Panc1 (cell line): Measurements from ENCODE around the gene GALNT11. TPM values are rescaled to one million over a fixed set of nuclear protein-coding genes. Genes with fewer than 3 reads are reported as not detected.
"Not testable (repeated sequence)": the region's sequence is repeated elsewhere in the genome, so short reads cannot be mapped to it uniquely, and the experiment has no call there.

Experiments
- ATAC-seq: fragments of 200-7000 bp; cut with Tn5 transposase; 2 replicates; pipeline ENCODE4 v1.9.1; 2020; ENCODE audit warnings: mild to moderate bottlenecking, moderate library complexity
- BruUV-seq: library from RNA; stranded (reverse); fragments of 400-500 nt; replicated peaks from 2 replicates; lab custom pipeline; 2021; lab: Mats Ljungman, UMichigan
- CTCF ChIA-PET: fragments of 300-600 bp; sonication (Branson Sonifier 250); formaldehyde crosslinking; loops from one replicate; lab custom pipeline; 2022; ENCODE audit warnings: antibody characterized with exemption; lab: Charles Lee
- POLR2A ChIA-PET: fragments of 300-600 bp; sonication (Branson Sonifier 250); formaldehyde crosslinking; loops from one replicate; lab custom pipeline; 2022; ENCODE audit warnings: antibody characterized with exemption; lab: Charles Lee
- DNase-seq: peaks from one replicate; pipeline ENCODE4 v3.0.0-alpha.2; 2010; ENCODE audit warnings: low read depth, low spot score
- H3K27ac ChIP-seq: 2 replicates; pipeline ENCODE4 v1.5.1; 2011; ENCODE audit warnings: mild to moderate bottlenecking, low read length, inconsistent platforms
- H3K27me3 ChIP-seq: fragments of 200-500 bp; sonication (Bioruptor generic); 2 replicates; pipeline ENCODE4 v1.6.0; 2014; ENCODE audit warnings: low read length, inconsistent platforms; ENCODE audit not compliant: control insufficient read depth, insufficient read depth
- H3K36me3 ChIP-seq: fragments of 200-500 bp; sonication (Bioruptor generic); 2 replicates; pipeline ENCODE4 v1.5.1; 2014; ENCODE audit warnings: inconsistent platforms, mild to moderate bottlenecking, low read length, moderate library complexity; ENCODE audit not compliant: control insufficient read depth, insufficient read depth
- H3K4me1 ChIP-seq: 2 replicates; pipeline ENCODE4 v1.5.1; 2011; ENCODE audit warnings: inconsistent platforms, mild to moderate bottlenecking, low read length, moderate library complexity; ENCODE audit not compliant: control insufficient read depth, insufficient read depth
- H3K4me3 ChIP-seq, 2 experiments: 2 replicates each; pipeline ENCODE4 v1.5.1; 2011 to 2012; ENCODE audit warnings: low read depth in 2 of 2, low read length in 2 of 2, mild to moderate bottlenecking in 2 of 2, inconsistent platforms in 1 of 2, moderate library complexity in 1 of 2
- H3K9me3 ChIP-seq: fragments of 200-500 bp; sonication (Bioruptor generic); 2 replicates; pipeline ENCODE4 v1.5.1; 2014; ENCODE audit warnings: low read depth, mild to moderate bottlenecking, inconsistent platforms, low read length, moderate library complexity; ENCODE audit not compliant: control insufficient read depth, insufficient read depth
- CTCF ChIP-seq: fragments of 450-650 bp; IDR thresholded peaks from 2 replicates; pipeline ENCODE4 v1.5.1; 2017; ENCODE audit warnings: mild to moderate bottlenecking
- POLR2AphosphoS5 ChIP-seq: IDR thresholded peaks from 2 replicates; pipeline ENCODE4 v1.6.1; 2012; ENCODE audit warnings: mild to moderate bottlenecking, low read depth, low read length, moderate library complexity
- SIN3A ChIP-seq: IDR thresholded peaks from 2 replicates; pipeline ENCODE4 v1.6.1; 2012; ENCODE audit warnings: low read depth, mild to moderate bottlenecking, low read length, moderate library complexity, borderline replicate concordance; ENCODE audit not compliant: insufficient read depth
- TCF7L2 ChIP-seq: IDR thresholded peaks from 2 replicates; pipeline ENCODE4 v1.6.1; 2011; ENCODE audit warnings: mild to moderate bottlenecking, low read depth, low read length, inconsistent platforms
- in situ Hi-C: cut with HindIII; loops from 2 replicates; pipeline ENCODE4 v1.10.0; 2016; ENCODE audit warnings: low sequenced_read_pairs, low pct_unique_long_range_greater_than_20kb
- intact Hi-C: fragments of 100-400 bp; cut with micrococcal nuclease; formaldehyde crosslinking; loops from one replicate; pipeline ENCODE4 v1.10.0; 2022; ENCODE audit not compliant: unreplicated experiment
- total RNA-seq: library from RNA; stranded (reverse); gene quantifications from one replicate; pipeline ENCODE4 v1.2.1, GENCODE V29; 2021; ENCODE audit not compliant: unreplicated experiment
- TF ChIP-seq, protein P1 (sequence below), 2 experiments: IDR thresholded peaks; 2 replicates each; pipeline ENCODE4 v1.6.1; 2011 to 2012; ENCODE audit warnings: low read depth in 2 of 2, control low read depth in 1 of 2, low read length in 1 of 2, mild to moderate bottlenecking in 1 of 2, moderate library complexity in 1 of 2; ENCODE audit not compliant: insufficient read depth in 1 of 2

Gene GALNT11
- total RNA-seq, 1 experiment from 2014 or later, result 48.7 TPM

DNA sequence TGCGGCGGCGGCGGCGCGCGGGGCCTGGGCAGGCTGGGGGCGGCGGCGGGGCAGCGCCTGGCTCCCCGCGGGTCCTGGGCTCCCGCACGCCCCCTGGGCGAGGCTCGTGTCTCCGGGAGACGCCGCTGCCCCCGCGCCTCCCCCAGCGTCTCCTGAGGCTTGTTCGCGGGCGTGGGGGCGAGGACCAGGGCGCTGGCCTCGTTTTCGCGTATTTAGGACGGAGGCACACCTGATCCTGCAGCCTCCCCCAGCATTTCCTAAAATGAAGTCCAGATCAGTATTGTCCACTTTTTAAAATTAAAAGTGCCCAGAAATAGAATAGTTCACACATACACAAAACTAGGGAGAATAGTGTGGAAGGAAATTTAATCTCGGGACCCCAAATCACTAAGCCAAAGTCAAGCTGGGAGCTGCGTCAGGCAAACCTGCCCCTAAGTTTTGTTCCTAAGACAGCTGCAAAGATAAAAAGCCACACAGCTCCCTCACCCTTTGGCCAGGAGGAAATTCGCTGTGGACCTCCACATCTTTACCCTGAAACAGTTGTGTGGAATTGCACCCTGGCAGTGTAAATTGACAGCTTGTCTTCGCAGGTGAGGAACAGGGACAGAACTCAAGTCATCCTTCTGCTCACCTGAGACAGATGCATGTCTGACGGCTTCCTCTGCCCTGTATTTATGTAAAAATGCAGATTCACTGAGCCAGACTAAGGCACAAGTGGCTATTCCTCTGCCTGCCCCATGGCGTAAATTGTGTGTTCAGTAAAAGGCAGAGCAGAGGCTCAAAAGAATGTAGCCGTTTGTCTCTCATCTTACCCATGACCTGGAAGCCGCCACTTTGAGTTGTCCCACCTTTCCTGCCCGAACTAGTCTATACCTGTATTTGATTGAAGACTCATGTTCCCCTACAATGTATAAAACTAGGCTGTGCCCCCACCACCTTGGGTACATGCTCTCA lies 740 bp downstream of the GALNT11 start:
- no peak for DNase-seq
- ChIA-PET POLR2A (no interaction called here), CTCF (no interaction called here)
- Histone ChIP-seq H3K27ac (peak overlapping the region; percentile 74), H3K9me3 (no peaks in the 10 kb centered on the region), H3K36me3 (no peaks in the 10 kb centered on the region), H3K4me3 (peak overlapping the region; percentile 77 to 86), H3K4me1 (peaks cover 4% of the 10 kb centered on the region; the same call in 1 of the 2 replicates), H3K27me3 (no peaks in the 10 kb centered on the region; the same call in 1 of the 2 replicates)
- in situ Hi-C loops (no loop called here), intact Hi-C loops (no loop called here)
- BruUV-seq, result TSS peak; percentile 79
- TF ChIP-seq POLR2AphosphoS5 (no peak), CTCF (peak; percentile 25; the same call in 1 of the 2 replicates), TCF7L2 (no peak), SIN3A (no peak)
- TF ChIP-seq, protein P1, sequence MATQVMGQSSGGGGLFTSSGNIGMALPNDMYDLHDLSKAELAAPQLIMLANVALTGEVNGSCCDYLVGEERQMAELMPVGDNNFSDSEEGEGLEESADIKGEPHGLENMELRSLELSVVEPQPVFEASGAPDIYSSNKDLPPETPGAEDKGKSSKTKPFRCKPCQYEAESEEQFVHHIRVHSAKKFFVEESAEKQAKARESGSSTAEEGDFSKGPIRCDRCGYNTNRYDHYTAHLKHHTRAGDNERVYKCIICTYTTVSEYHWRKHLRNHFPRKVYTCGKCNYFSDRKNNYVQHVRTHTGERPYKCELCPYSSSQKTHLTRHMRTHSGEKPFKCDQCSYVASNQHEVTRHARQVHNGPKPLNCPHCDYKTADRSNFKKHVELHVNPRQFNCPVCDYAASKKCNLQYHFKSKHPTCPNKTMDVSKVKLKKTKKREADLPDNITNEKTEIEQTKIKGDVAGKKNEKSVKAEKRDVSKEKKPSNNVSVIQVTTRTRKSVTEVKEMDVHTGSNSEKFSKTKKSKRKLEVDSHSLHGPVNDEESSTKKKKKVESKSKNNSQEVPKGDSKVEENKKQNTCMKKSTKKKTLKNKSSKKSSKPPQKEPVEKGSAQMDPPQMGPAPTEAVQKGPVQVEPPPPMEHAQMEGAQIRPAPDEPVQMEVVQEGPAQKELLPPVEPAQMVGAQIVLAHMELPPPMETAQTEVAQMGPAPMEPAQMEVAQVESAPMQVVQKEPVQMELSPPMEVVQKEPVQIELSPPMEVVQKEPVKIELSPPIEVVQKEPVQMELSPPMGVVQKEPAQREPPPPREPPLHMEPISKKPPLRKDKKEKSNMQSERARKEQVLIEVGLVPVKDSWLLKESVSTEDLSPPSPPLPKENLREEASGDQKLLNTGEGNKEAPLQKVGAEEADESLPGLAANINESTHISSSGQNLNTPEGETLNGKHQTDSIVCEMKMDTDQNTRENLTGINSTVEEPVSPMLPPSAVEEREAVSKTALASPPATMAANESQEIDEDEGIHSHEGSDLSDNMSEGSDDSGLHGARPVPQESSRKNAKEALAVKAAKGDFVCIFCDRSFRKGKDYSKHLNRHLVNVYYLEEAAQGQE (IDR thresholded peaks at IDR 0.05; ENCODE audit: insufficient read depth in 1 of 2, low read depth in 2 of 2, low read length in 1 of 2), result no peak
- no peak; the same call in 1 of the 2 replicates for ATAC-seq

DNA sequence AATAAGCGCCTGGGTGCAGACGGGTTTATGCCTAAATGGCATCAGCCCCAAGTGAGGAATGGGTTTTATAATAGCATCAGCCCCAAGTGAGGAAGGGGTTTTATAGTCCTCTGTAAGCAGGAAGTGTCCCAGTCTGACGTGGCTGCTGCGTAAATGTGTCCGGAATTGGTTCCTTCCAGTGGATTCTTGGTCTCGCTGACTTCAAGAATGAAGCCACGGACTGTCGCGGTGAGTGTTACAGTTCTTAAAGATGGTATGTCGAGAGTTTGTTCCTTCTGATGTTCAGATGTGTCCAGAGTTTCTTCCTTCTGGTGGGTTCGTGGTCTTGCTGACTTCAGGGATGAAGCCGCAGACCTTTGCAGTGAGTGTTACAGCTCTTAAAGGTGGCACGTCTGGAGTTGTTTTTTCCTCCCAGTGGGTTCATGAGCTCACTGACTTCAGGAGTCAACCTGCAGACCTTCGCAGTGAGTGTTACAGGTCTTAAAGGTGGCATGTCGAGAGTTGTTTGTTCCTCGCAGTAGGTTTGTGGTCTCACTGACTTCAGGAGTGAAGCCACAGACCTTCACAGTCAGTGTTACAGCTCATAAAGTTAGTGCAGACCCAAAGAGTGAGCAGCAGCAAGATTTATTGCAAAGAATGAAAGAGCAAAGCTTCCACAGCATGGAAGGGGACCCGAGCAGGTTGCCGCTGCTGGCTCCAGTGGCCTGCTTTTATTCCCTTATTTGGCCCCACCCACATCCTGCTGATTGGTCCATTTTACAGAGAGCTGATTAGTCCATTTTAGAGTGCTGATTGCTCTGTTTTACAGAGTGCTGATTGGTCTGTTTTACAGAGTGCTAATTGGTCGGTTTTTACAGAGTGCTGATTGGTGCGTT lies 2.3 kb downstream of the GALNT11 start:
- H3K4me3 ChIP-seq, DNase-seq, BruUV-seq, CTCF ChIA-PET, H3K36me3 ChIP-seq, POLR2A ChIA-PET, in situ Hi-C loops, H3K9me3 ChIP-seq, intact Hi-C loops, ATAC-seq, H3K4me1 ChIP-seq, H3K27me3 ChIP-seq, H3K27ac ChIP-seq: not testable (repeated sequence)
